GM19397 (cell line): Measurements from ENCODE around the gene ZSWIM7.

ENCODE experiments used
- ATAC-seq: cut with Tn5 transposase; IDR thresholded peaks from one replicate; pipeline ENCODE4 v1.9.1; 2021; ENCODE audit warnings: mild to moderate bottlenecking, moderate library complexity; ENCODE audit not compliant: unreplicated experiment

Gene ZSWIM7

DNA sequence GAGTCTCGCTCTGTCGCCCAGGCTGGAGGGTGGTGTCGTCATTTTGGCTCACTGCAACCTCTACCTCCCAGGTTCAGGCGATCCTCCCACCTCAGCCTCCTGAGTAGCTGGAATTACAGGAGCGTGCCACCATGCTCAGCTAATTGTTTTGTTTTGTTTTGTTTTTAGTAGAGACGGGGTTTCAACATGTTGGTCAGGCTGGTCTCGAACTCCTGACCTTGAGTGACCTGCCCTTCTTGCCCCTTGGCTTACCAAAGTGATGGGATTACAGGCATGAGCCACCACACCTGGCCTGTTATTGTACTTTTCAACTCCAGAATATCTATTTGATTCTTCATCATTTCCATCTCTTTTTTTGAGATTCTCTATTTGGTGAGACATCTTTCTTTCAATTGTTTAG is 63.6 kb downstream of the ZSWIM7 start:
- no peak for ATAC-seq

DNA sequence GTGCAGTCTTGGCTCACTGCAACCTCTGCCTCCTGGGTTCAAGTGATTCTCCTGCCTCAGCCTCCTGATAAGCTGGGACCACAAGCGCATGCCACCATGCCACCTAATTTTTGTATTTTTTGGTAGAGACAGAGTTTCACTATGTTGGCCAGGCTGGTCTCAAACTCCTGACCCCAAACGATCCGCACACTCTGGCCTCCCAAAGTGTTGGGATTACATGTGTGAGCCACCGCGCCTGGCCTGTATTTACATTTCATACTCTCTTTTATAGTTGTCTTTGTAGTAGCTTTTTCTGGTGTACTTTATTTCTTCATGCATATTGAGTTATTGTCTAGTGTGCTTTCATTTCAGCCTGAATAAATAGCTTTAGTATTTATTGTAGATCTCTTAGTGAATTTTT is 64.6 kb downstream of the ZSWIM7 start:
- ATAC-seq, result no peak

DNA sequence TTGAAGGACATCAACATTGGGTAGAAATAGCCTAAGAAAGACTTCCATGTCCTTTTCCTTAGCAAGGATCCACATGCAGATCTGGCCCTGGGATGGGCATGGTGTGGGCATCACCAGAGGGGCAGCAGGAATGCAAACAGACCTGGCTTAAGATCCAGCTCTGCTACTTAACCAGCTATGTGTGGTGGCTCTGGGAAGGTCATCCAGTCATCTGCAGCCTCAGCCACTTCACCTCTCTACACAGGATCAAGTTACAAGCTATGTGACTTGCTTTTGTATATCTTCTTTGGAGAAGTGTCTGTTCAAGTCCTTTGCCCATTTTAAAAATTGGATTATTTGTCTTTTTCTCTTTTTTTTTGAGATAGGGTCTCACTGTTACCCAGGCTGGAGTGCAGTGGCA is 68.1 kb downstream of the ZSWIM7 start:
- ATAC-seq, result no peak

DNA sequence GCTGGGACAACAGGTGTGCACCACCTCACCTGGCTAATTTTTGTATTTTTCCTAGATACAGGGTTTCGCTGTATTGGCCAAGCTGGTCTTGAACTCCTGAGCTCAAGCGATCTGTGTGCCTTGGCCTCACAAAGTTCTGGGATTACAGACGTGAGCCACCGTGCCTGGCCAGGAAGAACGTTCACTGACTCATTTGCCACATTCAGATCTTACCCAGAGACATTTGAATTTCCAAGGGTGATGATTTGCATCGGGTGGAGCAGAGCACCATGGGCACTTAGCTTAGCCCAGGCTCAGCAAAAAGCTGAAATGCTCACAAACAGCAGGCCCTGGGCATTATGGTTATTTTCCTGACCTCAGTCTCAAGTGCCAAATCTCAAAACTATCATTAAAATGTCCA is 69.1 kb downstream of the ZSWIM7 start:
- no peak for ATAC-seq

DNA sequence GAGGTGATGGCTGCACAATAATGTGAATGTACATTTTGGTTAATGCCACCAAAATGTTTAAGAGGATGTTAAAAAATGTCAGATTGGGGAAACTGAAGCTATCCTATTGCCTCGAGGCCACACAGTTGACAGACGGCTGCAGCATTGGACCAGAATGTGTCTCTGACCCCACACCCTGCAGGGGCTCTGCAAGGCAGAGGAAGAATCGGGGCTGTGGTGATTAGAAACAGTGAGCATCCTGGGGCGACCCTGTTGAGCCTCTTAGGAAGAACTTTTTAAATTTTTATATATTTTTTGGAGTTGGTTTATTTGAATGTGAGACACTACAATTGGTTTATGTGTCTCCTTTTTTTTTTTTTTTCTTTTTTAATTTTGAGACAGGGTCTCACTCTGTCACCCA is 69.6 kb downstream of the ZSWIM7 start:
- no peak for ATAC-seq

DNA sequence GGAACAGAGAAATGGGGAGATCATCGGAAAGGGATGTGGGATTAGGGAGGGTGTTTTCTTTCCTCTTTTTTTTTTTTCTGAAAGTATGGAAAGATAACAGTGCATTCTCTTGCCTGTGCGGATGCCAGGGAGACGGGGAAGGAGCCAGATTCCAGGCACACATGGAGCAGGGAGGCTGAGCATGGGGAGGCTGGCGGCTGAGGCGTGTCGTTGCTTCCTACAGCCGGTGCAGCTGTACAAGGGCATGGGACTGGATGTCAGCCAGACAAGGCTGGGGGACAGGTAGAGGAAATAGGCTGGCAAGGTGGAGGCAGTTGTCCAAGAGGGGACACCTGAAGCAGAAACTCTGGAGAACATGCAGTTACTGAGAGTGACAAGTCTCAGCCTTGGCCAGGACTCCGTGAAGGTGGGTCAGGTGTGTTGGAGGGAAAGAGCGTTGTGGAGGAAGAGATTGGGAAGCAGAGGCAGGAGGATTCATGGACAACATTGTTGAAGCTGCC is 71.2 kb downstream of the ZSWIM7 start:
- ATAC-seq, result no peak
